ENCODE results near the gene UPF1.
"Not testable (repeated sequence)": the region's sequence is repeated elsewhere in the genome, so short reads cannot be mapped to it uniquely, and the experiment has no call there.

The UPF1 gene

GRCh38 chr19:18900700-18901481 is 69.1 kb downstream of the UPF1 start:
- DNase-seq = no peak

GRCh38 chr19:18901491-18901890 is 69.7 kb downstream of the UPF1 start:
- DNase-seq = no peak

- DNase-seq = not testable (repeated sequence)
Observed at GRCh38 chr19:18902519-18902918, 70.8 kb downstream of the UPF1 start.

- DNase-seq = no peak
Observed at GRCh38 chr19:18903156-18904037, 71.6 kb downstream of the UPF1 start.

GRCh38 chr19:18904334-18905057 is 72.7 kb downstream of the UPF1 start:
- no peak for DNase-seq

GRCh38 chr19:18905058-18905456 is 73.3 kb downstream of the UPF1 start:
- no peak for DNase-seq

- DNase-seq = no peak
Observed at GRCh38 chr19:18905513-18906236, 73.9 kb downstream of the UPF1 start.

GRCh38 chr19:18906605-18907519 is 75.1 kb downstream of the UPF1 start:
- no peak for DNase-seq

GRCh38 chr19:18908917-18909619 is 77.3 kb downstream of the UPF1 start:
- no peak for DNase-seq

GRCh38 chr19:18910010-18910409 is 78.3 kb downstream of the UPF1 start:
- DNase-seq = no peak

- DNase-seq = no peak
Observed at GRCh38 chr19:18910801-18911436, 79.2 kb downstream of the UPF1 start.

GRCh38 chr19:18912933-18913332 is 81.2 kb downstream of the UPF1 start:
- DNase-seq = no peak

- DNase-seq = no peak
Observed at GRCh38 chr19:18913466-18913865, 81.7 kb downstream of the UPF1 start.

GRCh38 chr19:18915639-18916038 is 83.9 kb downstream of the UPF1 start:
- peak; percentile 21 for DNase-seq

- DNase-seq = not testable (repeated sequence)
Observed at GRCh38 chr19:18917593-18917992, 85.8 kb downstream of the UPF1 start.

All from NCI-H1694 treated with DMSO at 0.1 percent for 48 hours (cell line).